ENCODE data around the gene CELSR2.

- TF ChIP-seq, protein P1, sequence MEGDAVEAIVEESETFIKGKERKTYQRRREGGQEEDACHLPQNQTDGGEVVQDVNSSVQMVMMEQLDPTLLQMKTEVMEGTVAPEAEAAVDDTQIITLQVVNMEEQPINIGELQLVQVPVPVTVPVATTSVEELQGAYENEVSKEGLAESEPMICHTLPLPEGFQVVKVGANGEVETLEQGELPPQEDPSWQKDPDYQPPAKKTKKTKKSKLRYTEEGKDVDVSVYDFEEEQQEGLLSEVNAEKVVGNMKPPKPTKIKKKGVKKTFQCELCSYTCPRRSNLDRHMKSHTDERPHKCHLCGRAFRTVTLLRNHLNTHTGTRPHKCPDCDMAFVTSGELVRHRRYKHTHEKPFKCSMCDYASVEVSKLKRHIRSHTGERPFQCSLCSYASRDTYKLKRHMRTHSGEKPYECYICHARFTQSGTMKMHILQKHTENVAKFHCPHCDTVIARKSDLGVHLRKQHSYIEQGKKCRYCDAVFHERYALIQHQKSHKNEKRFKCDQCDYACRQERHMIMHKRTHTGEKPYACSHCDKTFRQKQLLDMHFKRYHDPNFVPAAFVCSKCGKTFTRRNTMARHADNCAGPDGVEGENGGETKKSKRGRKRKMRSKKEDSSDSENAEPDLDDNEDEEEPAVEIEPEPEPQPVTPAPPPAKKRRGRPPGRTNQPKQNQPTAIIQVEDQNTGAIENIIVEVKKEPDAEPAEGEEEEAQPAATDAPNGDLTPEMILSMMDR (IDR thresholded peaks at IDR 0.05; ENCODE audit: borderline replicate concordance, extremely low read depth, low read length, poor library complexity, severe bottlenecking): no peak
- TF ChIP-seq EZH2 (IDR thresholded peaks at IDR 0.05; ENCODE audit: borderline replicate concordance, low read depth, low read length, severe bottlenecking): no peak
These were observed 32.5 kb downstream of the CELSR2 start for GRCh38 chr1:109281680-109282496.

All from DND-41 (cell line).